DMS 273 treated with DMSO at 0.1 percent for 48 hours (cell line): Measurements from ENCODE around the gene ATAD3B.
A peak's percentile ranks its signal among the peaks of the same experiment; 100 is the strongest.
"Not testable (repeated sequence)": the region's sequence is repeated elsewhere in the genome, so short reads cannot be mapped to it uniquely, and the experiment has no call there.

Experiments used
- DNase-seq: peaks from one replicate; lab custom pipeline; 2025; lab: John Stamatoyannopoulos, UW

The ATAD3B gene

DNA sequence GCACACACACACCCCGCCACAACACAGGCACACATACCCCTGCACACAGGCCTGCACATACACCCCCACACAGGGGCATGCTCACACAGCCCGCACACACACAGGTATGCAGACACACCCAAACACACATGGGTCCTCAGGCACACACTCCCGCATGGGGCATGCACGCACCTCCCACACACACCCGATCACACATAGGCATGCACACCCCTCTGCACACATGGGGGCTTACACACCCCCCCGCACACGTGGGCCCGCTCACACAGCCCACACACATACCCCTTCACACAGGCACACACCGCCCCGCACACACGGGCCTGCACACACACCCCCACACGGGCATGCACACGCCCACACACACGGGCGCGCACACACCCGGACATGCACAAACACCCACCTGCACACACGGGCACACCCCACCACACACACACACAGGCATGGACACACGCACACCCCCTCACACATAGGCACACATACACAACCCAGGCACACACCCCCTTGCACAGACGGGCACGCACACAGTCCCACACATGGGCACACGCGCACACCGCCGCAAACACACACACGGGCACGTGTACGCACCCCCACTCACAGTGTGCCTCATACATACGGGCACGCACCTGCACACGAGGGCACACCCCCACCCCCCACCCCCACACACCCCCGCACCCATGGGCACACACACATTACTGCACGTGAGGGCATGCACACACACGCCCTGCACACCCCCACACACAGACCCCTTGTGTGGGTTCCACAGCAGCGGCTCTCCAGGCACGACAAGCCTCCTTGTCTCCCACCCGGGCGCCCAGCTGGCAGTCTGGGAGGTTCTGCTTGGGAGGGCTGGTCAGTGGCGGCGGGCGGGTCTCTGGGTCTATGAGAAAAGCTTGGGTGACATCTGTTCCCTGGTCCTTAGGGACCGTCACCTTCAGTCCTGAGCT, 8.3 kb downstream of the ATAD3B start:
- no peak for DNase-seq

DNA sequence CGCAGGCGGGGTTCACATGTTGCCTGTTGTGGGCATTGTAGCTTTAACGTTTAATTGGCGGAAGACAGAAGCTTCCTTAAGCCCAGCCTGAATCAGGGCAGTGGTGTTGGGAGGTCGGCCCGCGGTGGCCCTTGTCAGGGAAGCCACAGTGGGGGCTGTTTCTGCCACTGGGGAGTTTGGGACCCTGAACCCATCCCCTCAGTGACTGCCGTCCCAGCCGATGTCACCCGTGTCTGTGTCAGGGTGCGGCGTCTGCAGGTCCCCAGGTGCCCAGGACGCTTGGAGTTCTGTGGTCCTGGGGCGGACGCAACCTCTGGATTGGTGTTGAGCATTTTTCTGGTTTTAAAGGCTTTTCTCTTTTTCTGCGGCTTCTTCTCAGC, 8.9 kb downstream of the ATAD3B start:
- not testable (repeated sequence) for DNase-seq

DNA sequence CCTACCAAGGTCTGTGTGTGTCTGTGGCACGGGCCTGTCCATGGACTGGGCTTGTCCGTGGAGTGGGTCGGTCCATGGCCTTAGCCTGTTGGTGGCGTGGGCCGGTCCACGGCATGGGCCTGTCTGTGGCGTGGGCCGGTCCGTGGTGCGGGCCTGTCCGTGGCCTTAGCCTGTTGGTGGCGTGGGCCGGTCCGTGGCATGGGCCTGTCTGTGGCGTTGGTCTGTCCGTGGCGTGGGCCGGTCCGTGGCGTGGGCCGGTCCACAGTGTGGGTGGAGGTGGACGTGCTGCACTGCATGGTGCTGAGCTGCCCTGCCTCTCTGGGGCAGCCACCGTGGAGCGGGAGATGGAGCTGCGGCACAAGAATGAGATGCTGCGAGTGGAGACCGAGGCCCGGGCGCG, 10.2 kb downstream of the ATAD3B start:
- not testable (repeated sequence) for DNase-seq

DNA sequence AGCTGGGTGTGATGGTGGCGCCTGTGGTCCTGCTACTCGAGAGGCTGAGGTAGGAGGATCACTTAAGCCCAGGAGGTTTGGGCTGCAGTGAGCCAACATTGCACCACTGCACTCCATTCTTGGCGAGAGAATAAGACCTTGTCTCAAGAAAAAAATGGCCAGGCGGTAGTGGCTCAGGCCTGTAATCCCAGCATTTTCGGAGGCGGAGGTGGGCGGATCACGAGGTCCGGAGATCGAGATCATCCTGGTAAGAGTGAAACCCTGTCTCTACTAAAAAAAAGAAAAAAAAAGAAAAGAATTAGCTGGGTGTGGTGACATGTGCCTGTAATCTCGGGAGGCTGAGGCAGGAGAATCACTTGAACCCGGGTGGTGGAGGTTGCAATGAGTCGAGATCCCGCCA, 11.3 kb downstream of the ATAD3B start:
- DNase-seq, result no peak

DNA sequence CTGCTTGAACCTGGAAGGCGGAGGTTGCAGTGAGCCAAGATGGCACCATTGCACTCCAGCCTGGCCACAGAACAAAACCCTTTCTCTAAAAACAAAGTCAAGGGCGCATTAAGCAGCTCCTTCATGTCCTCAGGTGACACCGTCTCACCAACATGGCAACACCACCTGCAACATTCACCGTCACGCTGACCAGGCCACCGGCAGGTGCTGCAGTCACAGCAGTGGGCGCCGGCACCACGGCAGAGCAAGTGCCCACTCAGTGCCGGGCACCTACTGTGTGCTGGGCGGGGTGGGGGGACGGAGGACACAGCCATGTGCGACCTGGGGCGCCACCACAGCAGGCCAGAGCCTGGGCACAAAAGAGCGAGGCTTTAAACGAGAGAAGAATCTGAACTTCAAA, 12.1 kb downstream of the ATAD3B start:
- DNase-seq, result no peak

DNA sequence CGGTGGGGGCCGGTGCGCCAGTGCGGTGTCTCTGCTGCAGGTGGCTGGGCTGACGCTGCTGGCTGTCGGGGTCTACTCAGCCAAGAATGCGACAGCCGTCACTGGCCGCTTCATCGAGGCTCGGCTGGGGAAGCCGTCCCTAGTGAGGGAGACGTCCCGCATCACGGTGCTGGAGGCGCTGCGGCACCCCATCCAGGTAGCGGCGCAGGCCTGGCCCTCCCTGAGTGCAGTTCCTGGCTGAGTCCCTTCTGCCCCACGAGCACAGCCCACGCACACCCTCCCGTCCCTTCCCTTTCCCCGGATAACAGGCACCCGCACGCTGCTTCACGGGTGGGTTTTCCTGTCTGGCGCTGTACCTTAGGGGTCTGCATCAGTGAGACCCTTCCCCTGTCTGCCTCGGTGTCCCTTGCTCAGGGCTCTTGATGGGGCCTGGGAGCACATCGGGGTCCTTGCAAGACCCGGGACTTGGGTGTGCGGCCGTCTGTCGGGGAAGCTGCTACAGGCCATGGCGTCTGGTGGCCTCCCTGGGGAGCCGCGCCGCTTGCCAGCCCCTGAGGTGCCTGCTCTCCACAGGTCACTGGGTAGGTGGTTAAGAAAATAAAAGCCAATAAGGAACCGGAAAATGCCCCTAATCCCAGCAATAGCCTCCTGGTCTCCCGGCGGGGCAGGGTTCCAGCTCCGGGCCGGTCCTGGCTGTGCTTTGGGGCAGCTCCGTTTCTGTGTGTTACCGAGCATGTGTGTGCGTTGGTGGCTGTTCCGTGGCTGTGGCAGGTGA, 13.6 kb downstream of the ATAD3B start:
- not testable (repeated sequence) for DNase-seq

DNA sequence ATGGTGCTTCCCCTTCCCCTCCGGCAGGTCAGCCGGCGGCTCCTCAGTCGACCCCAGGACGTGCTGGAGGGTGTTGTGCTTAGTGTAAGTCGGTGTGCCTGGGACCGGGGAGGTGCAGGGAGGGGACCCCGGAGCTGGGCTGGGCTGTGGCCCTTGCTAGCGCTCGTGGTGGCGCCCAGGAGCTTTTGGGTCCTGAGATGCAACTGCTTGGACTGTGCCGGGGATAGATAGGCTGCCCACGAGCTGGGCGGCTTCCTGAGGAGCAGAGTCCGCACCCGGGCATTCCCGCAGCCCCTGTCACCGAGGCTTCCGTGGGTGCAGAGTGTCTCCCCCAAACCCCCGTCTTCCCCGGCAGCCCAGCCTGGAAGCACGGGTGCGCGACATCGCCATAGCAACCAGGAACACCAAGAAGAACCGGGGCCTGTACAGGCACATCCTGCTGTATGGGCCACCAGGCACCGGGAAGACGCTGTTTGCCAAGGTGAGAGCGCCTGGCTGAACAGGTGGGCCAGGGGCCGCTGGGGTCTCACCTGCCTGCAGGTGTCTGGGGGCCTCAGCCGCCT, 14.3 kb downstream of the ATAD3B start:
- DNase-seq, result not testable (repeated sequence)

DNA sequence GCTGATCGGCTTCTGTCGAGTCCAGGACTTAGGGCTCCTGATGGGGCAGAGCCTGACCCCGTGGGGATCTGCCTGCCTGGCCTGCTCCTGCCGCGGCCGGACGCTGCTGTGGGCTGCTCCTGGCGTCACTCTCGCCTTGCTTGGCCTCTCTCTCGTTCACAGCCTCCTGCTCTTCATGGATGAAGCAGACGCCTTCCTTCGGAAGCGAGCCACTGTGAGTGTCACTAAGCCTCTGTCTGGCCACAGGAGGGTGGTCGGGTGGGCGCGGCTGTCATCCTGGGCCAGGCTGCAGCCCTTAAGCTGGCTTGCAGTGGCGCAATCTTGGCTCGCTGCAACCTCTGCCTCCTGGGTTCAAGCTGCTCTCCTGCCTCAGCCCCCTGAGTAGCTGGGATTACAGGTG, 16.1 kb downstream of the ATAD3B start:
- DNase-seq, result no peak

DNA sequence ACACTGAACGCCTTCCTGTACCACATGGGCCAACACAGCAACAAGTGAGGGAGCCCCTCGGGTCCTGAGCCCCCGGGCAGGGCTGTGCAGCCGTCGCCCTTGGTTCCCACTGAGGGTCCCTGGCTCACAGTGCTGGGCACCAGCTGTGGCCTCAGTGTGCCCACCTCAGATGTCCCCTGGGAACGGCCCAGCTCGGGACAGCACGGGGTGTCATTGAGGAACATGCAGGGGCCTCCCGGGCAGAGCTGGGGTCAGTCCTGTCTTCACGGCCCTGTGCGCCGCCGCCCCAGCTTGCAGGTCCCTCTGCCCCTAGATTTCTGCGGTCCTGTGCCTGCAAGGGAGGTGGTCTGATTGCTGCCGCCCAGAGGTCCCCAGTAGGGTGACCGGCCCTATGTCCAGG, 17.7 kb downstream of the ATAD3B start:
- no peak for DNase-seq

DNA sequence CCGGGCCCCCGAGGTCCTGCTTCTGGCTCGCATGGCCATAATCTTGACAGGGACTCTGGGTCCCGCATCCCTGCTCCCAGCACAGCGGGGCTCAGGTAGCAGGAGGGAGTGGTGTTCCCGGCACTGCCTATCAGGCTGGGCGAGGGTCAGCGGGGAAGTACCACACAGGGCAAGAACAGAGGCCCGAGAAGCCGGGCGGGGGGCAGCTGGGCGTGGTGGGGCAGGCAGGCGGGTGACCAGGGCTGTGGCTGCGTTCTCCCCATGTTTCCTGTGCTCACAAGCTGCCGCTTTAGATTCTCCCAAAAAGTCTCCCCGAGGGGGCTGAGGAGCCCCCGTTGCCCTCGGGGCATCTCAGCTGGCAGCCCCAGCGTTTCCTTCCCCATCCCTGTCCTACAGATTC, 18.3 kb downstream of the ATAD3B start:
- no peak for DNase-seq

DNA sequence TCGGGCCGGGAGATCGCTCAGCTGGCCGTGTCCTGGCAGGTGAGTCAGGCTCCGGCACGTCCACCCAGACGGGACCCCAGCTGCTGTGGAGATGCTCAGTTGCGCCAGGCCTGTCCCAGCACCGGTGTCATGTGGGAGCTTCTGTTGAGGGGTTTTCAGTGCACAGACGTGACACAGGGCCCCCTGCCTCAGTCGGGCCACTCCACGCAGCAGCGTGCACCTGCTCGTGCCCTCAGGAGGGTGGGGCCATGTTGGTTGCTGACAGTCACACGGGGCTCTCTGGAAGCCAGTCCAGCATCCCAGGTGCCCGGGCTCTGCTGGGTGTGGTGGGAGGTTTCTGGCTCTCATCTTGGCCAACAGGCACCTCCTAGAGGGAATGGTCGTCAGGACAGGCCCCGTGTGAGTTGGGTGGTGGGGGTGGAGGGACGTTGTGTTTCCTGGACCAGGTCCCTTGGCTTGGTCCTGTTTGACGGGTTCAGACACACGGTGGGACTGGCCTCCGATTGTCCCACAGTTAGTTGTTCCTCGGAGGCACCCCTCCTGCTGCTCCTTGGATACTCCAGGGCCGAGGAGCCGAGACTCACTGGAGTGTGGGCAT, 19.2 kb downstream of the ATAD3B start:
- no peak for DNase-seq

DNA sequence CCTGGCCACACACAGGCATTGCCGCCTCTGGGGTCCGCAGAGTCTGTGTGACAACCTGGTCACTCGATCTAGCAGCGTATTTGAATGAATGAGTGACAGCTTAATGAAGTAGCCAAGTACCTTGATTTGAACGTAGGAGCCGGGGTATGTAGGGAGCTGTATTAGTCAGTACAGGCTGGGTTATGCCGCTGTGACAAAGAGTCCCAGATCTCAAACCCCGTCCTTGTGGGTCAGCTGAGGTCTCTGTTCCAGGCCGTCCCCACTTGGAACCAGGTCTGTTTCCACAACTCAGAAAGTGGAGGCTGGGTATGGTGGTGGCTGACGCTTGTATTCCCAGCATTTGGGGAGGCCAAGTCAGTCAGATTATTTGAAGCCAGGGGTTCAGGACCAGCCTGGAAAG, 20.0 kb downstream of the ATAD3B start:
- DNase-seq, result no peak

DNA sequence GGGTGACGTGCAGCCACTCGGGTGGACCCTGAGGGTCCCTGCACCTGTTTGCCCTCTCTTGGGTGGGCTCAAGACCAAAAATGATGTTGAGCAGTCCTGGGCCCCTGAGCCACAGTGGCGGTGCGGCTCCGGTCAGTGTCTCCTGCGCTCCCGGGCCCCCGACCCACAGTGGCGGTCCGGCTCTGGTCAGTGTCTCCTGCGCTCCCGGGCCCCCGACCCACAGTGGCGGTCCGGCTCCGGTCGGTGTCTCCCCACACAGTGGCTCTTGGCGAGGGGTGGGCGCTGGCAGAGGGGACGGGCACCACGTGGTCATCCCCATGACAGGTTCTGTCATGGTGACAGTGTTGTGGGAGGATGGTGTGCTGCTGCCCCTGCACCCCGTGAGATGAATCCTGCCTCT, 22.7 kb downstream of the ATAD3B start:
- DNase-seq, result not testable (repeated sequence)

DNA sequence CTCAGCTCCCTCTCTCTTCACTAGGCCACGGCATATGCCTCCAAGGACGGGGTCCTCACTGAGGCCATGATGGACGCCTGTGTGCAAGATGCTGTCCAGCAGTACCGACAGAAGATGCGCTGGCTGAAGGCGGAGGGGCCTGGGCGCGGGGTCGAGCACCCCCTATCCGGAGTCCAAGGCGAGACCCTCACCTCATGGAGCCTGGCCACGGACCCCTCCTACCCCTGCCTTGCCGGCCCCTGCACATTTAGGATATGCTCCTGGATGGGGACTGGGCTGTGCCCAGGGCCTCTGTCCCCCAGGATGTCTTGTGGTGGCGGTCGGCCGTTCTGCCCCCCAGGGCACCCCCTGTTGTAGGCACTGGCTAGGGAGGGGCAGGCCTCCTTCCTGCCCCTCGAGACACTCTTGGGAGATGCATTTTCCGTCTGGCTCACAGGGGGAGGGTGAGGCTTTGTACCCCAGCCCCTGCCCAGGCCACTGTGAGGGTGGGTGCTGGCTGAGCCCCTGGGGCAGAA, 24.0 kb downstream of the ATAD3B start:
- DNase-seq, result not testable (repeated sequence)

DNA sequence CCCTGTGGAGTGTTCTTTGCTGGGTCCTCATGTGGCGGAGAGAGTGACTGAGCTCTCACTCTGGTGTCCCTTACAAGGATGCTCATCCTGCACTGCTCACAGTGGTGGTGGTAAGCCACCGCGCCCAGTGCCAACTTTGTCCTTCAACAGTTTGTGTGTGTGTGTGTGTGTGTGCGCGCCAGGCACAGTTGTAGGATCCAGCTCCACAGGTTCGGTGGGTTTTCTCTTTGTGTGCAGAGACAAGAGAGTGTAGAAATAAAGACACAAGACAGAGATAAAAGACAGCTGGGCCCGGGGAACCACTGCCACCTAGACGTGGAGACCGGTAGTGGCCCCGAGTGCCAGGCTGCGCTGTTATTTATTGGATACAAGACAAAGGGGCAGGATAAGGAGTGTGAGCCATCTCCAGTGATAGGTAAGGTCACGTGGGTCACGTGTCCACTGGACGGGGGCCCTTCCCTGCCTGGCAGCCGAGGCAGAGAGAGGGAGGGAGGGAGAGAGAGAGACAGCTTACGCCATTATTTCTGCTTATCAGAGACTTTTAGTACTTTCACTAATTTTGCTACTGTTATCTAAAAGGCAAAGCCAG, 33.3 kb downstream of the ATAD3B start:
- DNase-seq, result peak; percentile 10

DNA sequence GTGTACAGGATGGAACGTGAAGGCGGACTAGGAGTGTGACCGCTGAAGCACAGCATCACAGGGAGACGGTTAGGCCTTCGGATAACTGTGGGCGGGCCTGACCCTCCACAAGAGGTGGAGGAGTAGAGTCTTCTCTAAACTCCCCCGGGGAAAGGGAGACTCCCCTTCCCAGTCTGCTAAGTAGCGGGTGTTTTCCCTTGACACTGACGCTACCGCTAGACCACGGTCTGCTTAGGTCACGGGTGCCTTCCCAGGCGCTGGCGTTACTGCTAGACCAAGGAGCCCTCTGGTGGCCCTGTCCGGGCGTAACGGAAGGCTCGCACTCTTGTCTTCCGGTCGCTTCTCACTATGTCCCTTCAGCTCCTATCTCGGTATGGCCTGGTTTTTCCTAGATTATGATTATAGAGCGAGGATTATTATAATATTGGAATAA, 33.8 kb downstream of the ATAD3B start:
- not testable (repeated sequence) for DNase-seq

DNA sequence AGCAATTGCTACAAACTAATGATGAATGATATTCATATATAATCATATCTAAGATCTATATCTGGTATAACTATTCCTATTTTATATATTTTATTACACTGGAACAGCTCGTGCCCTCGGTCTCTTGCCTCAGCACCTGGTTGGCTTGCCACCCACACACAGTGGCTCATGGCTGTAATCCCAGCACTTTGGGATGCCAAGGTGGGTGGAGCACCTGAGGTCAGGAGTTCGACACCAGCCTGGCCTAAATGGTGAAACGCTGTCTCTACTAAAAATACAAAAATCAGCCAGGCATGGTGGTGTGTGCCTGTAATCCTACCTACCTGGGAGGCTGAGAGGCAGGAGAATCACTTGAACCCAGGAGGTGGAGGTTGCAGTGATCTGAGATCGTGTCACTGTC, 34.2 kb downstream of the ATAD3B start:
- DNase-seq, result not testable (repeated sequence)

DNA sequence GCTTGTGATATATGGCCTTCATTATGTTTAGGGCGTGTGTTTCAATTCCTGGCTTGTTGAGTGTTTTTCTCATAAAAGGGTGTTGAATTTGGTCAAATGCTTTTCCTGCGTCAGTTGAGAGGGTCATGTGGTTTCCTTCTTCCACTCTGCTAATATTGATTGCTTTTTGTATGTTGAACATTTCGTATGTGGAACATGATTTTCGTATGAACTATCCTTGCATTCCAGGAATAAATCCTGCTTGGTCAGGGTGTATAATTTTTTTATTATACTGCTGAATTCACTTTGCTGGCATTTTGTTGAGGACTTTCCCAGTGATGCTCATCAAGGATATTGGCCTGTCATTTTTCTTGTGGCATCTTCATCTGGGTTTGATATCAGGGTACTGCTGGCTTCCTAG, 35.7 kb downstream of the ATAD3B start:
- DNase-seq, result no peak

DNA sequence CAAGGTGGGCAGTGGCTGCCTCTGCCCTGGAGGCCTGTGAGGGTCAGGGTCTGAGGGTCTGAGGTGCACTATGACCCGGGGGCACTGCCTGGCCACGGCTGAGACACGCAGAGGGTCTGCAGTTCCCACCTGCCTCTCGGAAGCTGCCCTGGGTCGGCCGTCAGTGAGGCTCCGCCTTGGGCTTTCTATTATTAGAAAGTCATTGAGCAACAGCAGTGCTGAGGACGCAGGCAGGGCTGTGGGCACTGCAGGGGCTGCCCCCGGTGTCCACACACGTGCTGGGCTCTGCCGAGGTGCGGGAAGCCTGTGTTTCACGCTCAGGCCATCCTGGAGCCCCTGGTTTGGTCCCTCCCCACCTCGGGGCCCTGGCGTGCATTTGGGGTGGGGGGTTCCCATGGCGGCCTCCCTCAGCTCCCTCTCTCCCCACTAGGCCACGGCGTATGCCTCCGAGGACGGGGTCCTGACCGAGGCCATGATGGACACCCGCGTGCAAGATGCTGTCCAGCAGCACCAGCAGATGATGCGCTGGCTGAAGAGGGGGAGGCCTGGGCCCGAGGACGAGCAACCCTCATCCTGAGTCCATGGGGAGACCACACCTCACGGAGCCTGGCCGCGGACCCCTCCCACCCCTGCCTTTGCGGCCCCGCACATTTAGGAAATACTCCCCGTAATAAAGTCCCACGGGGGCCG, 37.4 kb downstream of the ATAD3B start:
- not testable (repeated sequence) for DNase-seq

DNA sequence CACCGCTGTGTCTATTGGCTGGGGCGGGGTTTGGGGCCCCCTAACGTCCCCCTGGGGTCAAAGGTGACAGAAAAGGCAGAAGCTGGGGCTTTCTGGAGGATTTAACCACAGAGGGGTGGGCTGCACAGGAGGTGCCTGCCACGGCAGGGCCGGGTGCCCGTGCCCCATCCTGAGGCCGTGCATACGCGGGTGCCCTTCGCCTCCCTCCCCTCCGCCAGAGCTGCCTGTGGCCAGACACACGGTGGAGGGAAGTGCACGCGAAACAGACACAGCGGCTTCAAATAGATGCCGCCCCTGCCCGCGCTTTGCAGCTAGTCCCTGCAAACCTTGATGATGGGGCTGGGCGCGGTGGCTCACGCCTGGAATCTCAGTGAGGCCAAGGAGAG, 37.9 kb downstream of the ATAD3B start:
- DNase-seq, result not testable (repeated sequence)

DNA sequence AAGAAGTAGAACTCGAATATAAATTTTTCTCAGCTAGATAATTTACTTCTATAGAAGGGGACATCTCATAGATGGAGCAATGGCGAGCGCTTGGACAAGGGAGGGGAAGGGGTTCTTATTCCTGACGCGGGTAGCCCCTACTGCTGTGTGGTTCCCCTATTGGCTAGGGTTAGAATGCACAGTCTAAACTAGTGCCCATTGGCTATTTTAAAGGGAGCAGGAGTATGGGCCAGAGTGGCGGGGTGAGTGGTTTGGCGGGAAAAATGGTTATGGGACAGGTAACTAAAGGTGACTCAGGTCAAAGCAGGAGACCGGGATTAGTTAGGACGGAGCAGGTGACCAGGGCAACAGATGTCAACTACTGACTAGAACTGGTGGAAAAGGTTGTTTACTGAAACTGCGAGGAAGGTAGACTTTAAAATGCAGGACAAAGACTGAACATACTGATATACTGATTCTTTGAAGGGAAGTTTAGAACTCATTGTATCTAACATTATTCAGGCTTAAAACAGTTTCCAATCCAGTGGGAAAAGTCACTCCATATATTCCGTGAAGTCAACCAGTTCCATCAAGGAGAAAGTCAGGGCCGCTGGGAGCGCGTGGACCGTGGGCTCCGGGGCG, 39.5 kb downstream of the ATAD3B start:
- no peak for DNase-seq
